Vagina (tissue), 2 donors: Measurements from ENCODE around the gene MAMDC2.

ENCODE experiments used
- POLR2A ChIP-seq, 2 donors: fragments of 450-650 bp; IDR thresholded peaks; one replicate each; pipeline ENCODE4 v1.6.1; 2017; ENCODE audit warnings: antibody characterized with exemption in 2 of 2, mild to moderate bottlenecking in 2 of 2, moderate library complexity in 2 of 2
- POLR2AphosphoS5 ChIP-seq, 2 donors: sonication (generic); formaldehyde crosslinking; IDR thresholded peaks; one replicate each; pipeline ENCODE4 v1.9.0; 2017; ENCODE audit warnings: antibody characterized with exemption in 2 of 2, mild to moderate bottlenecking in 2 of 2, low read depth in 1 of 2; ENCODE audit not compliant: insufficient read depth in 1 of 2

DNA sequence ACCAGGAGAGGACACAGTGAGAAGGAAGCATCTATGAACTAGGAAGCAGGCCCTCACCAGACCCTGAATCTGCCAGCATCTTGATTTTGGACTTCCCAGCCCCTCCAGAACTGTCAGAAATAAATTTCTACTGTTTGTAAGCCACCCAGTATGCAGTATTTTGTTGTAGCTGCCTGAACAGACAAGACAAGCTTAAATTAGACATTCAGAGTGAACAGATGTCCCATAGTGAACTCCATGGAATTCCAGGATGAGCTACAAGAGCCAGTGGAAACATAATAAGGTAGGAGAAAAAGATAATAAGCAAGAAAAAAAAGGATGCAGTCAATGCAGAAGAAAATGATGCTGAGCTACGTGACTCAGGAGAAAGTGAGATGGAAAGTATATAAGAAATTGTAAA, 47.8 kb upstream of the MAMDC2 start:
- TF ChIP-seq POLR2AphosphoS5 (IDR thresholded peaks at IDR 0.05; ENCODE audit: insufficient read depth in 1 of 2, low read depth in 1 of 2) (no peak), POLR2A (IDR thresholded peaks at IDR 0.05) (no peak)
